ENCODE results near the gene OST4.

The OST4 gene

GRCh38 chr2:27033253-27033852, 38.1 kb downstream of the OST4 start:
- DNase-seq (ENCODE audit: low spot score), result no peak
- no peak for TF ChIP-seq CTCF (IDR thresholded peaks at IDR 0.05; ENCODE audit: extremely low read depth, missing control alignments)

GRCh38 chr2:27032495-27033252, 38.8 kb downstream of the OST4 start, which contains the start of gene TMEM214:
Gene TMEM214, plus strand, starts transcription at chr2:27032965. Its CDS starts 51 bp downstream, at chr2:27033016.
- no peak for TF ChIP-seq CTCF (IDR thresholded peaks at IDR 0.05; ENCODE audit: extremely low read depth, missing control alignments)

GRCh38 chr2:27029051-27029450, 42.4 kb downstream of the OST4 start:
- TF ChIP-seq CTCF (IDR thresholded peaks at IDR 0.05; ENCODE audit: extremely low read depth, missing control alignments), result no peak
- no peak for DNase-seq (ENCODE audit: low spot score)

More at GRCh38 chr2:27032495-27033252, 38.8 kb downstream of the OST4 start, which contains the start of gene TMEM214:
- DNase-seq (ENCODE audit: low spot score), result peak; percentile 96

GRCh38 chr2:27027211-27027651, 44.2 kb downstream of the OST4 start:
- no peak for DNase-seq (ENCODE audit: low spot score)
- TF ChIP-seq CTCF (IDR thresholded peaks at IDR 0.05; ENCODE audit: extremely low read depth, missing control alignments), result no peak

- TF ChIP-seq CTCF (IDR thresholded peaks at IDR 0.05; ENCODE audit: extremely low read depth, missing control alignments), result no peak
- no peak for DNase-seq (ENCODE audit: low spot score)
These were observed 45.3 kb downstream of the OST4 start for GRCh38 chr2:27025861-27026851.

- no peak for TF ChIP-seq CTCF (IDR thresholded peaks at IDR 0.05; ENCODE audit: extremely low read depth, missing control alignments)
- no peak for DNase-seq (ENCODE audit: low spot score)
These were observed 46.1 kb downstream of the OST4 start for GRCh38 chr2:27025281-27025800.

Data from GM20000 (cell line).